CD4-positive, CD25-positive, alpha-beta regulatory T cell (primary cell): ENCODE data around the gene ABHD1. TPM values are rescaled to one million over a fixed set of nuclear protein-coding genes. Genes with fewer than 3 reads are reported as not detected.
A peak's percentile ranks its signal among the peaks of the same experiment; 100 is the strongest.
"Not testable (repeated sequence)": the region's sequence is repeated elsewhere in the genome, so short reads cannot be mapped to it uniquely, and the experiment has no call there.

Experiments
- ATAC-seq, 2 donors: fragments of 150-1000 bp; cut with Tn5 transposase; one replicate each; pipeline ENCODE4 v1.10.0; 2021; ENCODE audit warnings: low read depth in 2 of 2, moderate number of reproducible peaks in 2 of 2, moderate library complexity in 1 of 2
- DNase-seq, 3 donors: peaks; one replicate each; pipeline versions ENCODE4 v3.0.0 to v3.0.0-alpha.2; 2012 to 2022; ENCODE audit warnings: mixed read lengths in 1 of 3
- H3K27ac ChIP-seq: one replicate; pipeline ENCODE4 v1.7.0; 2013; ENCODE audit warnings: mild to moderate bottlenecking, low read length; ENCODE audit not compliant: insufficient read depth, poor library complexity, severe bottlenecking
- H3K27me3 ChIP-seq: one replicate; pipeline ENCODE4 v1.7.0; 2013; ENCODE audit warnings: low read length; ENCODE audit not compliant: control insufficient read depth, insufficient read depth
- H3K36me3 ChIP-seq: one replicate; pipeline ENCODE4 v1.7.0; 2013; ENCODE audit warnings: mild to moderate bottlenecking, low read length, moderate library complexity; ENCODE audit not compliant: control insufficient read depth, insufficient read depth
- H3K4me1 ChIP-seq: 2 replicates; pipeline ENCODE4 v1.7.0; 2013; ENCODE audit warnings: mild to moderate bottlenecking, low read length; ENCODE audit not compliant: insufficient read depth, control insufficient read depth, poor library complexity, severe bottlenecking
- H3K4me3 ChIP-seq: one replicate; pipeline ENCODE4 v1.7.0; 2013; ENCODE audit warnings: low read depth, mild to moderate bottlenecking, low read length, moderate library complexity
- H3K9me3 ChIP-seq, 2 experiments: 1 replicate in 1 of 2; 2 replicates in 1 of 2; pipeline ENCODE4 v1.7.0; 2013; ENCODE audit warnings: low read length in 2 of 2, mild to moderate bottlenecking in 1 of 2, moderate library complexity in 1 of 2; ENCODE audit not compliant: control insufficient read depth in 2 of 2
- H3K27ac Mint-ChIP-seq, 3 donors: one replicate each; pipeline ENCODE4 v1.8.0; 2020 to 2022; ENCODE audit warnings: mild to moderate bottlenecking in 3 of 3, mixed read lengths in 3 of 3, moderate library complexity in 2 of 3
- H3K27me3 Mint-ChIP-seq: one replicate; pipeline ENCODE4 v1.8.0; 2022; ENCODE audit warnings: mild to moderate bottlenecking, mixed read lengths
- H3K36me3 Mint-ChIP-seq: one replicate; pipeline ENCODE4 v1.8.0; 2020; ENCODE audit warnings: mixed read lengths
- H3K4me1 Mint-ChIP-seq, 4 donors: one replicate each; pipeline ENCODE4 v1.8.0; 2020 to 2022; ENCODE audit warnings: mixed read lengths in 4 of 4, mild to moderate bottlenecking in 1 of 4
- H3K4me3 Mint-ChIP-seq, 4 donors: one replicate each; pipeline ENCODE4 v1.8.0; 2020 to 2022; ENCODE audit warnings: mild to moderate bottlenecking in 4 of 4, mixed read lengths in 4 of 4, moderate library complexity in 3 of 4
- H3K9me3 Mint-ChIP-seq, 7 donors: one replicate each; pipeline ENCODE4 v1.8.0; 2020 to 2022; ENCODE audit warnings: mixed read lengths in 7 of 7, mild to moderate bottlenecking in 3 of 7, moderate library complexity in 2 of 7
- polyA plus RNA-seq, 4 donors: library from polyadenylated mRNA; unstranded; fragments of 300-500 nt; fragmentation: Illumina TruSeq; gene quantifications; one replicate each; pipeline ENCODE4 v1.2.3, GENCODE V29; 2021
- total RNA-seq: library from RNA; stranded (reverse); gene quantifications from one replicate; pipeline ENCODE4 v1.2.3, GENCODE V29; 2022

The ABHD1 gene
- total and polyA plus RNA-seq, 5 donors from 2014 or later: 0.21 to 1.7 (median 0.89) TPM

DNA sequence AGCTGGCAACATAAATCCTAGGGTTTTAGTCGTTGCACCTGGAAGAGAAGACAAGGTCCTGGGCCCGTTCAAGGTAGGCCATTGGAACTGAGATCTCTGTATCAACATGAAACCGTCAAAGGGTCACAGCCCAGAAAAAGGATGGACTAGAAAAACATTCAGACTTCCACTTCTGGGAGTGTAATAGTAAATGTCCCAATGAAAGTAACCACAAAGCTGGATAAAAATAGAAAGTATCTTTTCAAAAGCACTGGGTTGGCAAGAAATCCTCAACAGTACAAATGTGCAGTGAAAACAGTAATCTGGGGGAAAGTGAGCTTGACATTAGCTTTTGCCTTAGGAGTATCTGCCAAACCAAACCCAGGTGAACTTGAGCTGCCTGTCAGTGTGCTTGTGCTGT lies 17.6 kb upstream of the ABHD1 start:
- Mint-ChIP-seq H3K9me3 (peaks cover 0 to 2% (median 0%) of the 10 kb centered on the region in 7 donors), H3K4me1 (no peaks in the 10 kb centered on the region), H3K27me3 (peaks cover 16% of the 10 kb centered on the region), H3K36me3 (no peaks in the 10 kb centered on the region), H3K27ac (no peak overlapping the region), H3K4me3 (no peak overlapping the region)
- no peak overlapping the region for H3K4me3 ChIP-seq
- no peaks in the 10 kb centered on the region for H3K36me3 ChIP-seq
- H3K27ac ChIP-seq: no peak overlapping the region
- no peak for ATAC-seq
- no peaks in the 10 kb centered on the region for H3K4me1 ChIP-seq
- no peak for DNase-seq
- no peaks in the 10 kb centered on the region for H3K9me3 ChIP-seq
- H3K27me3 ChIP-seq: no peaks in the 10 kb centered on the region

DNA sequence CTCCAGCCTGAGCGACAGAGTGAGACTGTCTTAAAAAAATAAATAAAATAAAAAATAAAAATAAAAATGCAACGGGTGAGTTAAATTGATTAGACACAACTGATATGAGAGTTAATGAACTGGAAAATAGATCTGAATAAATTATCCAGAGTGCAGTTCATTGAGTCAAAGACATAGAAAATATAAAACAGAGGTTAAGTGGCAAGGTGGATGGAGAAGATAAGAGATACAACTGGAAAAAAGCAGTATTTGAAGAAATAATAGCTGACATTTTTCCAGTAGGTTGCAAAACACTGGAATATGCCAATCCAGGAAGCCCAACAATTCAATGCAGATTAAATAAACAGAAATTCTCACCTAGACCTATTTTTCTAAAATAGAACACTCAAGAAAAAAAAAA lies 15.4 kb upstream of the ABHD1 start:
- H3K36me3 ChIP-seq: no peaks in the 10 kb centered on the region
- Mint-ChIP-seq H3K4me3 (no peak overlapping the region), H3K27ac (peak overlapping the region in 1 of 3 donors; percentile 33), H3K4me1 (no peaks in the 10 kb centered on the region), H3K27me3 (peaks cover 21% of the 10 kb centered on the region), H3K9me3 (peaks cover 0 to 2% (median 0%) of the 10 kb centered on the region in 7 donors), H3K36me3 (no peaks in the 10 kb centered on the region)
- DNase-seq: no peak
- ATAC-seq: no peak
- H3K27ac ChIP-seq: no peak overlapping the region
- H3K9me3 ChIP-seq: no peaks in the 10 kb centered on the region
- no peak overlapping the region for H3K4me3 ChIP-seq
- H3K27me3 ChIP-seq: no peaks in the 10 kb centered on the region
- H3K4me1 ChIP-seq: no peaks in the 10 kb centered on the region

DNA sequence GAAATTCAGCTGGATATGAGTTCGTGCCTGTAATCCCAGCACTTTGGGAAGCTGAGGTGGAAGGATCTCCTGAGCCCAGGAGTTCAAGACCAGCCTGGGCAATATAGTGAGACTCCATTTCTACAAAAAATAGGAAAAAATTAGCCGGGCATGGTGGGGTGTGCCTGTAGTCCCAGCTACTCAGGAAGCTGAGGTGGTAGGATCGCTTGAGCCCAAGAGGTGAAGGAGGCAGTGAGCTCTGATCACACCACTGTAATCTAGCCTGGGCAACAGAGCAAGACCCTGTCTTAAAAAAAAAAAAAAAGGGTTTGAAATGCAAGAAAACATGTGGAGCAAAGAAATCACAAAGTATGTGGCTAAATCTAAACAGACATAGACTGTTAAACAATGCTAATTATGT lies 14.5 kb upstream of the ABHD1 start:
- Mint-ChIP-seq H3K9me3 (peaks cover 0 to 2% (median 0%) of the 10 kb centered on the region in 7 donors), H3K27ac (no peak overlapping the region), H3K36me3 (no peaks in the 10 kb centered on the region), H3K27me3 (peaks cover 29% of the 10 kb centered on the region), H3K4me1 (no peaks in the 10 kb centered on the region), H3K4me3 (no peak overlapping the region)
- no peak overlapping the region for H3K4me3 ChIP-seq
- H3K9me3 ChIP-seq: no peaks in the 10 kb centered on the region
- H3K27me3 ChIP-seq: no peaks in the 10 kb centered on the region
- DNase-seq (no peak), ATAC-seq (no peak)
- no peak overlapping the region for H3K27ac ChIP-seq
- no peaks in the 10 kb centered on the region for H3K36me3 ChIP-seq
- H3K4me1 ChIP-seq: no peaks in the 10 kb centered on the region

DNA sequence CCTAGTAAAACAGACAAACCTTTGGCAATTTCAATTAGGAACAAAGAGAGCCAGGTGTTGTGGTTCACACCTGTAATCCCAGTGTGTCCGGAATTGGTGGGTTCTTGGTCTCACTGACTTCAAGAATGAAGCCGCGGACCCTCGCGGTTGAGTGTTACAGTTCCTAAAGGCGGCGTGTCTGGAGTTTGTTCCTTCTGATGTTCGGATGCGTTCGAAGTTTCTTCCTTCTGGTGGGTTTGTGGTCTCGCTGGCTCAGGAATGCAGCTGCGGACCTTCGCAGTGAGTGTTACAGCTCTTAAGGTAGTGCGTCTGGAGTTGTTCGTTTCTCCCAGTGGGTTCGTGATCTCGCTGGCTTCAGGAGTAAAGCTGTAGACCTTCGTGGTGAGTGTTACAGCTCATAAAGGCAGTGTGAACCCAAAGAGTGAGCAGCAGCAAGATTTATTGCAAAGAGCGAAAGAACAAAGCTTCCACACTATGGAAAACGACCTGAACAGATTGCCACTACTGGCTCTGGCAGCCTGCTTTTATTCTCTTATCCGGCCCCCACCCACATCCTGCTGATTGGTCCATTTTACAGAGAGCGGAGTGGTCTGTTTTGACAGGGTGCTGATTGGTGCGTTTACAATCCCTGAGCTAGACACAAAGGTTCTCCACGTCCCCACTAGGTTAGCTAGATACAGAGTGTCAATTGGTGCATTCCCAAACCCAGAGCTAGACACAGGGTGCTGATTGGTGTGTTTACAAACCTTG lies 12.8 kb upstream of the ABHD1 start:
- H3K9me3 Mint-ChIP-seq, H3K4me3 ChIP-seq, H3K36me3 ChIP-seq, H3K27me3 ChIP-seq, H3K9me3 ChIP-seq, H3K27ac Mint-ChIP-seq, H3K4me3 Mint-ChIP-seq, H3K36me3 Mint-ChIP-seq, H3K4me1 Mint-ChIP-seq, ATAC-seq, H3K4me1 ChIP-seq, DNase-seq, H3K27ac ChIP-seq: not testable (repeated sequence)
- peaks cover 37% of the 10 kb centered on the region for H3K27me3 Mint-ChIP-seq

DNA sequence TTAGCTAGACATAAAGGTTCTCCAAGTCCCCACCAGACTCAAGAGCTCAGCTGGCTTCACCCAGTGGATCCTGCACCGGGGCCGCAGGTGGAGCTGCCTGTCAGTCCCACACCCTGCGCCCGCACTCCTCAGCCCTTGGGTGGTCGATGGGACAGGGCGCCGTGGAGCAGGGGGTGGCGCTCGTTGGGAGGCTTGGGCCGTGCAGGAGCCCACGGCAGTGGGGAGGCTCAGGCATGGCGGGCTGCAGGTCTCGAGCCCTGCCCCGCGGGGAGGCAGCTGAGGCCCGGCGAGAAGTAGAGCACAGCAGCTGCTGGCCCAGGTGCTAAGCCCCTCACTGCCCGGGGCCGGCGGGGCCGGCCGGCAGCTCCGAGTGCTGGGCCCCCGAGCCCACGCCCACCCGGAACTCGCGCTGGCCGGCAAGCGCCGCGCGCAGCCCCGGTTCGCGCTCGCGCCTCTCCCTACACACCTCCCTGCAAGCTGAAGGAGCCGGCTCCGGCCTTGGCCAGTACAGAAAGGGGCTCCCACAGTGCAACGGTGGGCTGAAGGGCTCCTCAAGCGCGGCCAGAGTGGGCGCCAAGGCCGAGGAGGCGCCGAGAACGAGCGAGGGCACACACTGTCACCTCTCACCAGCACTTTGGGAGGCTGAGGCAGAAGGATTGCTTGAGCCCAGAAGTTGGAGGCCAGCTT lies 12.1 kb upstream of the ABHD1 start:
- not testable (repeated sequence) for H3K27ac ChIP-seq, H3K4me1 ChIP-seq, H3K4me3 Mint-ChIP-seq, H3K36me3 Mint-ChIP-seq, H3K9me3 ChIP-seq, H3K27ac Mint-ChIP-seq, H3K4me1 Mint-ChIP-seq, ATAC-seq, H3K4me3 ChIP-seq, DNase-seq, H3K9me3 Mint-ChIP-seq, H3K27me3 ChIP-seq, H3K36me3 ChIP-seq
- peaks cover 41% of the 10 kb centered on the region for H3K27me3 Mint-ChIP-seq

DNA sequence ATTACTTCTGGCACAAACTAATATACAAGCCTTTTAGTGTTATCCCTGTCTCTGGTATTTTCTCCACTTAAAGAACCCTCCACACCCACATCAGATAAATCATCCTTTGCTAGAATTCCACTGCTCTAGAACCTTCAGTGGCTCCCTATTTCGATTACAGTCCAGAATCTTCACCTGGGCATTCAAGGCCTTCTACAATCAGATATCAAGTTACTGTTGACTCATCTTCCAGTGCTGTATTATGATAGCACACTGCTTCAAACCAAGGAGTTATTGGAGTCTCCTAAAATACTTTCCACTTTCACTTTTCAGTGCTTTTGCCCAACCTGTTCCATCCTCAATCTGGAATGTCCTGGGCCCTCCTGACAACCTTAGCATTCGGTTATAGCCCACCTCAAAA lies 8.1 kb upstream of the ABHD1 start:
- no peak for ATAC-seq
- Histone ChIP-seq H3K4me3 (no peak overlapping the region), H3K27ac (no peak overlapping the region), H3K4me1 (peaks cover 6% of the 10 kb centered on the region), H3K36me3 (no peaks in the 10 kb centered on the region), H3K9me3 (no peaks in the 10 kb centered on the region), H3K27me3 (peaks cover 9% of the 10 kb centered on the region)
- Mint-ChIP-seq H3K27me3 (peaks cover 60% of the 10 kb centered on the region), H3K4me3 (peak overlapping the region in 1 of 4 donors; percentile 66), H3K4me1 (peaks cover 0 to 12% (median 2%) of the 10 kb centered on the region in 4 donors), H3K9me3 (peaks cover 0 to 2% (median 0%) of the 10 kb centered on the region in 7 donors), H3K36me3 (no peaks in the 10 kb centered on the region), H3K27ac (no peak overlapping the region)
- DNase-seq: no peak

DNA sequence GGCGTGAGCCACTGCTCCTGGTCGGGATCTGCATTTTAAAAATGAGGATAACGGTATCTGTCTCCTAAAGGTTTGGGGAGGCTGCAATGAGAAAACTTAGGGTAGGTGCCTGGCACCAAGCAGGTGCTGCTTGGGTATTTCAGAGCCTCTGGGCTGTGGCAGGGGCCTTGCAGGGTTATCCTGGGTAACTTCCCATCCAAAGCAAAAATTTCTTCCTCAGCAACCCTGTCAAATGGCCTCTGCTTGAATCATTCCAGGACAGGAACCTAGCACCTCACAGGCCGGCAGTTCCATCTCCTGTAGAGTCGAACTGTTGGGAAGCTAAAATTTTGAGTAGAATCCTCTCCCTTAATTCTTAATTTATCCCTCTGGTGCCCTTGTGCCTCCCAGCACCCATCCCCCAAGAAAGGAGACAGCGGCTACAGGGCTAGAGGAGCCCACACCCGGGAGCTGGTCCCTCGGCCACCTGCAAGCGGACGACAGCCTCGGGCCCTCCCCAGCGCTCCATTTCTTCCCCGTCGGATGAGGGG lies 5.6 kb upstream of the ABHD1 start:
- peaks cover 9% of the 10 kb centered on the region for H3K27me3 ChIP-seq
- no peak overlapping the region for H3K4me3 ChIP-seq
- ATAC-seq (no peak), DNase-seq (no peak)
- Mint-ChIP-seq H3K36me3 (no peaks in the 10 kb centered on the region), H3K9me3 (peaks cover 0 to 2% (median 0%) of the 10 kb centered on the region in 7 donors), H3K4me3 (peak overlapping the region in 2 of 4 donors; percentile 19 to 35), H3K27me3 (peaks cover 64% of the 10 kb centered on the region), H3K27ac (no peak overlapping the region), H3K4me1 (peaks cover 3 to 23% (median 7%) of the 10 kb centered on the region in 4 donors)
- H3K36me3 ChIP-seq: no peaks in the 10 kb centered on the region
- no peak overlapping the region for H3K27ac ChIP-seq
- no peaks in the 10 kb centered on the region for H3K9me3 ChIP-seq
- H3K4me1 ChIP-seq: peaks cover 11% of the 10 kb centered on the region
